Prostate gland (tissue), 2 donors: Measurements from ENCODE around the gene MESP1.

Source experiments
- CTCF ChIP-seq, 4 experiments: fragments of 200-600 bp in 2 of 4; fragments of 450-650 bp in 2 of 4; sonication (generic) in 2 of 4; IDR thresholded peaks; 1 replicate in 3 of 4; 2 replicates in 1 of 4; pipeline ENCODE4 v1.5.1; 2016 to 2019; ENCODE audit warnings: antibody characterized with exemption in 4 of 4, mild to moderate bottlenecking in 2 of 4, moderate library complexity in 2 of 4
- POLR2A ChIP-seq: fragments of 450-650 bp; IDR thresholded peaks from one replicate; pipeline ENCODE4 v1.6.1; 2016; ENCODE audit warnings: antibody characterized with exemption, mild to moderate bottlenecking

- no peak for TF ChIP-seq CTCF (IDR thresholded peaks at IDR 0.05)
- TF ChIP-seq POLR2A = no peak
Measured at GRCh38 chr15:89795996-89796395, 44.9 kb upstream of the MESP1 start.
